K562 (cell line): ENCODE data around the gene FAM78B. TPM values are rescaled to one million over a fixed set of nuclear protein-coding genes. Genes with fewer than 3 reads are reported as not detected.

ENCODE experiments used
- ATAC-seq: fragments of 200-7000 bp; cut with Tn5 transposase; 3 replicates; pipeline ENCODE4 v1.9.1; 2020; ENCODE audit warnings: moderate library complexity
- BruUV-seq: library from RNA; stranded (reverse); fragments of 400-500 nt; replicated peaks from 2 replicates; lab custom pipeline; 2021; lab: Mats Ljungman, UMichigan
- CTCF ChIA-PET: fragments of 300-600 bp; formaldehyde crosslinking; extraction: SDS; loops from one replicate; lab custom pipeline; 2021; ENCODE audit warnings: low intra/inter-chr PET ratio; lab: Yijun Ruan, JAX
- POLR2A ChIA-PET: fragments of 300-600, 350-650 bp; sonication (Branson Sonifier 250); formaldehyde crosslinking; extraction: SDS; loops from one replicate; lab custom pipeline; 2021; ENCODE audit warnings: antibody characterized with exemption, inconsistent platforms; lab: Yijun Ruan, JAX
- DNase-seq, 4 experiments: peaks; one replicate each; pipeline versions ENCODE4 v3.0.0 to v3.0.0-alpha.2; 2011 to 2018; ENCODE audit warnings: low spot score in 3 of 4, mixed read lengths in 3 of 4; ENCODE audit errors: extremely low read depth in 1 of 4
- FAIRE-seq: peaks from 2 replicates; lab custom pipeline; 2011; peaks lifted over from hg19 to GRCh38; lab: Jason Lieb, UNC
- H2AFZ ChIP-seq: 2 replicates; pipeline ENCODE4 v1.6.0; 2011; ENCODE audit warnings: low read depth, low read length, control low read depth, inconsistent platforms
- H3K27ac ChIP-seq: fragments of 200-600 bp; 3 replicates; pipeline ENCODE4 v1.8.0; 2011; ENCODE audit warnings: low read depth, mild to moderate bottlenecking, control low read depth, inconsistent platforms, low read length, moderate library complexity, mixed read lengths; ENCODE audit errors: extremely low read depth
- H3K27me3 ChIP-seq, 2 experiments: fragments of 300-600 bp in 1 of 2; 2 replicates in 1 of 2; 3 replicates in 1 of 2; pipeline versions ENCODE4 v1.6.0 to v1.8.0; 2011; ENCODE audit warnings: inconsistent platforms in 2 of 2, low read length in 2 of 2, mild to moderate bottlenecking in 1 of 2, mixed read lengths in 1 of 2, moderate library complexity in 1 of 2; ENCODE audit not compliant: control insufficient read depth in 2 of 2, insufficient read depth in 2 of 2
- H3K36me3 ChIP-seq: fragments of 300-600 bp; 3 replicates; pipeline ENCODE4 v1.8.0; 2011; ENCODE audit warnings: mild to moderate bottlenecking, low read length, inconsistent platforms; ENCODE audit not compliant: control insufficient read depth, insufficient read depth
- H3K4me1 ChIP-seq, 2 experiments: fragments of 200-600 bp in 1 of 2; replicated peaks in 1 of 2; 2 replicates in 1 of 2; 3 replicates in 1 of 2; pipeline versions ENCODE4 v1.5.1 to v1.8.0; 2011; ENCODE audit warnings: inconsistent platforms in 2 of 2, low read length in 2 of 2, mild to moderate bottlenecking in 1 of 2, mixed read lengths in 1 of 2, moderate library complexity in 1 of 2; ENCODE audit not compliant: control insufficient read depth in 2 of 2, insufficient read depth in 2 of 2
- H3K4me2 ChIP-seq: 2 replicates; pipeline ENCODE4 v1.6.1; 2011; ENCODE audit warnings: low read length, control low read depth, inconsistent platforms, mixed read lengths; ENCODE audit not compliant: insufficient read depth
- H3K4me3 ChIP-seq: fragments of 200-600 bp; sonication (generic), shearing (Covaris generic); 2 replicates; pipeline ENCODE4 v1.5.1; 2016; ENCODE audit warnings: control low read depth, inconsistent platforms
- H3K79me2 ChIP-seq: fragments of 200-600 bp; 3 replicates; pipeline ENCODE4 v1.8.0; 2011; ENCODE audit warnings: low read length, inconsistent platforms; ENCODE audit not compliant: control insufficient read depth, insufficient read depth
- H3K9ac ChIP-seq, 2 experiments: 2 replicates each; pipeline versions ENCODE4 v1.6.0 to v1.6.1; 2011; ENCODE audit warnings: low read depth in 2 of 2, low read length in 2 of 2, control low read depth in 1 of 2, inconsistent platforms in 1 of 2, mild to moderate bottlenecking in 1 of 2, mixed read lengths in 1 of 2; ENCODE audit not compliant: insufficient read depth in 1 of 2
- H3K9me1 ChIP-seq: one replicate; pipeline ENCODE4 v1.6.0; 2011; ENCODE audit warnings: inconsistent platforms, mild to moderate bottlenecking, low read length, moderate library complexity; ENCODE audit not compliant: control insufficient read depth, insufficient read depth
- H3K9me3 ChIP-seq: replicated peaks from 2 replicates; pipeline ENCODE4 v1.5.1; 2011; ENCODE audit warnings: low read depth, low read length, inconsistent platforms; ENCODE audit not compliant: control insufficient read depth, insufficient read depth
- H4K20me1 ChIP-seq: replicated peaks from 2 replicates; pipeline ENCODE4 v1.6.1; 2011; ENCODE audit warnings: low read length, inconsistent platforms, mixed read lengths; ENCODE audit not compliant: control insufficient read depth, insufficient read depth
- CEBPB ChIP-seq: fragments of 450-650 bp; IDR thresholded peaks from 2 replicates; pipeline ENCODE4 v1.6.1; 2016; ENCODE audit warnings: missing genetic modification characterization, missing compliant biosample characterization
- CEBPG ChIP-seq, 3 experiments: fragments of 200-800 bp in 1 of 3; sonication (Bioruptor generic) in 1 of 3; sonication (generic) in 1 of 3; formaldehyde crosslinking in 1 of 3; IDR thresholded peaks in 2 of 3; conservative IDR thresholded peaks in 1 of 3; 2 replicates each; pipeline versions ENCODE4 v1.6.1 to v1.8.0; 2016 to 2022; ENCODE audit warnings: missing compliant biosample characterization in 2 of 3, missing genetic modification characterization in 2 of 3, mild to moderate bottlenecking in 1 of 3, missing genetic modification reagents in 1 of 3
- ELF2 ChIP-seq: fragments of 250-450 bp; sonication (Bioruptor Pico); IDR thresholded peaks from 2 replicates; pipeline ENCODE4 v1.5.0; 2021; ENCODE audit warnings: mild to moderate bottlenecking
- FOSL1 ChIP-seq: fragments of 200-800 bp; sonication (Bioruptor generic); conservative IDR thresholded peaks from 2 replicates; pipeline ENCODE4 v1.6.1; 2016; ENCODE audit warnings: missing genetic modification characterization, missing compliant biosample characterization
- GTF2E2 ChIP-seq: fragments of 200-800 bp; sonication (Bioruptor generic); IDR thresholded peaks from 2 replicates; pipeline ENCODE4 v1.6.1; 2016; ENCODE audit warnings: missing genetic modification characterization, missing compliant biosample characterization
- KDM2B ChIP-seq: fragments of 250-450 bp; sonication (Bioruptor Pico); IDR thresholded peaks from 2 replicates; pipeline ENCODE4 v1.8.0; 2021; ENCODE audit warnings: mild to moderate bottlenecking, moderate library complexity
- NFIC ChIP-seq: fragments of 450-650 bp; IDR thresholded peaks from 2 replicates; pipeline ENCODE4 v1.6.1; 2017; ENCODE audit warnings: mild to moderate bottlenecking, inconsistent platforms
- PTBP1 ChIP-seq: fragments of 200-400 bp; formaldehyde crosslinking; IDR thresholded peaks from 2 replicates; pipeline ENCODE4 v1.6.1; 2017; ENCODE audit warnings: low read depth, low read length
- SMAD4 ChIP-seq: fragments of 250-450 bp; sonication (Bioruptor Pico); conservative IDR thresholded peaks from 2 replicates; pipeline ENCODE4 v1.8.0; 2021; ENCODE audit warnings: inconsistent platforms, mild to moderate bottlenecking, moderate library complexity
- TBL1XR1 ChIP-seq, 2 experiments: IDR thresholded peaks; 2 replicates each; pipeline ENCODE4 v1.6.1; 2012; ENCODE audit warnings: improper control_type of control experiment in 2 of 2, low read length in 2 of 2, mild to moderate bottlenecking in 1 of 2
- ZNF586 ChIP-seq: fragments of 450-650 bp; formaldehyde crosslinking; conservative IDR thresholded peaks from 2 replicates; pipeline ENCODE4 v1.4.0; 2020; ENCODE audit warnings: mild to moderate bottlenecking, moderate library complexity
- WGBS: fragments of 100-300 bp; shearing (Covaris generic); methylation state at CpG from one replicate; pipeline ENCODE4 v1.1.6; 2016; ENCODE audit warnings: low coverage, mixed read lengths; ENCODE audit not compliant: insufficient coverage; ENCODE audit errors: missing lambda C conversion rate; 5-methylcytosine and 5-hydroxymethylcytosine counted together
- in situ Hi-C: fragments of 300-500 bp; cut with MboI; formaldehyde crosslinking; loops from 4 replicates; pipeline ENCODE4 v1.15.0; 2018; ENCODE audit warnings: inconsistent platforms, mixed read lengths
- intact Hi-C: fragments of 100-400 bp; cut with micrococcal nuclease; formaldehyde crosslinking; loops from 2 replicates; pipeline ENCODE4 v1.14.2; 2022
- polyA plus RNA-seq, 8 experiments: library from polyadenylated mRNA; depleted of rRNA in 4 of 8; stranded (reverse) in 5 of 8; unstranded in 3 of 8; fragments of >200 nt; fragmentation: Nextera tagmentation in 2 of 8; fragmentation: Illumina TruSeq in 1 of 8; extraction: Ambion mirVana in 2 of 8; extraction: Trizol in 1 of 8; gene quantifications; 2 replicates each; pipeline versions ENCODE4 v1.2.1 to v1.2.3, GENCODE V29; 2011 to 2014; ENCODE audit warnings: inconsistent platforms in 1 of 8, missing spikeins in 1 of 8
- total RNA-seq, 7 experiments: library from RNA; depleted of rRNA in 6 of 7; stranded (reverse); fragments of >200 nt in 6 of 7; fragmentation: Illumina TruSeq in 2 of 7; extraction: Trizol in 2 of 7; gene quantifications; 2 replicates each; pipeline versions ENCODE4 v1.2.1 to v1.2.3, GENCODE V29; 2011 to 2021; ENCODE audit warnings: low replicate concordance in 1 of 7

Gene FAM78B
- total and polyA plus RNA-seq, 9 of the 15 experiments (the other 6 are each of a cell fraction or from before 2014, with no cell fraction given), result 0.04 to 0.43 (median 0.29) TPM; not detected in 1

GRCh38 chr1:166151804-166152203, 15.0 kb downstream of the FAM78B start:
- FAIRE-seq (no peak), DNase-seq (no peak), ATAC-seq (no peak)
- Histone ChIP-seq H3K9me3 (no peaks in the 10 kb centered on the region), H3K4me2 (no peak overlapping the region), H3K9ac (no peak overlapping the region), H3K27ac (no peak overlapping the region), H3K4me1 (no peaks in the 10 kb centered on the region), H3K9me1 (peaks cover 3% of the 10 kb centered on the region), H3K27me3 (peaks cover 2 to 16% of the 10 kb centered on the region in 2 experiments; a peak in 4 of 5 replicates), H2AFZ (no peak overlapping the region), H4K20me1 (peaks cover 3% of the 10 kb centered on the region; the same call in 1 of the 2 replicates), H3K79me2 (no peaks in the 10 kb centered on the region), H3K36me3 (no peaks in the 10 kb centered on the region), H3K4me3 (no peak overlapping the region)
- 2% methylated on average over 5 of the region's 5 CpGs for WGBS
- ChIA-PET CTCF (no interaction called here), POLR2A (interaction anchor here (0.6 to 0.9 kb wide), 3 partner anchors 11 to 19 kb away, joined by 3 read pairs; no protein-coding TSS in a partner anchor)
- TF ChIP-seq FOSL1 (no peak), NFIC (no peak), CEBPG (CRISPR knock-in tag; IDR thresholded peaks at IDR 0.05) (no peak), CEBPG (tag; conservative IDR thresholded peaks at IDR 0.05 in 1 of 2, IDR thresholded peaks at IDR 0.05 in 1 of 2) (peak; percentile 24 to 89; a peak in 3 of 4 replicates), SMAD4 (CRISPR knock-in tag) (no peak), KDM2B (CRISPR knock-in tag) (no peak), TBL1XR1 (IDR thresholded peaks at IDR 0.05; ENCODE audit: low read length in 2 of 2) (no peak), GTF2E2 (tag) (no peak), ELF2 (CRISPR knock-in tag) (no peak), PTBP1 (no peak), CEBPB (tag) (peak; percentile 86), ZNF586 (CRISPR knock-in tag) (no peak)
- in situ Hi-C loops, result no loop called here
- intact Hi-C loops, result no loop called here
- BruUV-seq, result no TSS peak
